ENCODE data around the gene SLC27A3. TPM values are rescaled to one million over a fixed set of nuclear protein-coding genes. Genes with fewer than 3 reads are reported as not detected.

The SLC27A3 gene
- 100 to 1,000 TPM in 5 of 6 donors, 10 to 100 TPM in 1; 92.8 to 272 (median 167) TPM for total RNA-seq

GRCh38 chr1:153774780-153775457, at the start of gene SLC27A3:
Gene SLC27A3 (plus strand): TSS chr1:153775407. CDS start chr1:153775498, 91 bp downstream.
- peaks cover 8 to 42% (median 32%) of the 10 kb centered on the region in 4 donors for H3K36me3 ChIP-seq
- no peak for TF ChIP-seq CTCF (IDR thresholded peaks at IDR 0.05)
- no peak for TF ChIP-seq EP300 (IDR thresholded peaks at IDR 0.05)
- TF ChIP-seq POLR2A (IDR thresholded peaks at IDR 0.05): peak in 1 of 4 donors; percentile 57
- peak in 1 of 2 donors; percentile 45 for TF ChIP-seq POLR2AphosphoS5 (IDR thresholded peaks at IDR 0.05)
- 3 to 7% methylated on average over 12 to 32 of the region's 35 CpGs for WGBS, 2 donors
- H3K9me3 ChIP-seq: no peaks in the 10 kb centered on the region
- H3K4me1 ChIP-seq: peaks cover 68 to 88% (median 81%) of the 10 kb centered on the region in 4 donors
- ATAC-seq (ENCODE audit: low FRiP score in 2 of 2) (peak; percentile 85 to 87), DNase-seq (peak; percentile 82 to 94)
- no peaks in the 10 kb centered on the region for H3K27me3 ChIP-seq
- peak within 1 kb of the TSS; percentile 70 to 96 (median 77) for H3K4me3 ChIP-seq
- peak within 1 kb of the TSS; percentile 85 to 92 (median 90) for H3K27ac ChIP-seq

- ATAC-seq (ENCODE audit: low FRiP score in 2 of 2): peak; percentile 100
Observed at GRCh38 chr1:153727463-153728304, 47.5 kb upstream of the SLC27A3 start, which contains the start of gene INTS3. Gene INTS3 (plus strand): TSS chr1:153728050. CDS start chr1:153728635, 585 bp downstream.

GRCh38 chr1:153728305-153729066, 46.7 kb upstream of the SLC27A3 start:
- no peak for TF ChIP-seq POLR2A (IDR thresholded peaks at IDR 0.05)
- Histone ChIP-seq H3K27me3 (no peaks in the 10 kb centered on the region), H3K4me1 (peaks cover 17 to 34% (median 28%) of the 10 kb centered on the region in 4 donors), H3K4me3 (peak overlapping the region; percentile 59 to 79 (median 76)), H3K9me3 (no peaks in the 10 kb centered on the region), H3K36me3 (no peaks in the 10 kb centered on the region), H3K27ac (peak overlapping the region; percentile 96 to 99 (median 98))
- DNase-seq: peak; percentile 42 to 48
- 0 to 1% methylated on average over 16 to 19 of the region's 19 CpGs for WGBS, 2 donors
- peak; percentile 21 to 41 for ATAC-seq (ENCODE audit: low FRiP score in 2 of 2)

More at GRCh38 chr1:153727463-153728304, 47.5 kb upstream of the SLC27A3 start, which contains the start of gene INTS3:
- Histone ChIP-seq H3K36me3 (no peaks in the 10 kb centered on the region), H3K4me1 (peaks cover 17 to 31% (median 26%) of the 10 kb centered on the region in 4 donors), H3K4me3 (peak within 1 kb of the TSS; percentile 59 to 79 (median 76)), H3K9me3 (no peaks in the 10 kb centered on the region), H3K27ac (peak within 1 kb of the TSS; percentile 96 to 99 (median 98)), H3K27me3 (no peaks in the 10 kb centered on the region)
- WGBS, 2 donors: 1% methylated on average over 25 to 45 of the region's 49 CpGs
- TF ChIP-seq EP300 (IDR thresholded peaks at IDR 0.05) (no peak), CTCF (IDR thresholded peaks at IDR 0.05) (peak in 2 of 6 experiments; percentile 4 to 7), POLR2A (IDR thresholded peaks at IDR 0.05) (peak in 2 of 4 donors; percentile 55 to 73), POLR2AphosphoS5 (IDR thresholded peaks at IDR 0.05) (peak; percentile 48 to 56)
- DNase-seq: peak; percentile 96 to 100

- Histone ChIP-seq H3K27ac (peak overlapping the region; percentile 3 to 99 (median 60)), H3K36me3 (no peaks in the 10 kb centered on the region), H3K4me3 (no peak overlapping the region), H3K27me3 (no peaks in the 10 kb centered on the region), H3K9me3 (no peaks in the 10 kb centered on the region), H3K4me1 (peaks cover 25 to 54% (median 48%) of the 10 kb centered on the region in 4 donors)
- WGBS, 2 donors: 63 to 66% methylated on average over 5 of the region's 5 CpGs
- no peak for ATAC-seq (ENCODE audit: low FRiP score in 2 of 2)
- DNase-seq: no peak
- TF ChIP-seq EP300 (IDR thresholded peaks at IDR 0.05): no peak
- TF ChIP-seq POLR2AphosphoS5 (IDR thresholded peaks at IDR 0.05): no peak
- no peak for TF ChIP-seq CTCF (IDR thresholded peaks at IDR 0.05)
- TF ChIP-seq POLR2A (IDR thresholded peaks at IDR 0.05): no peak
Observed at GRCh38 chr1:153730468-153730988, 44.7 kb upstream of the SLC27A3 start.

Data from upper lobe of left lung (tissue), 6 donors.